OCI-LY3 (cell line): Measurements from ENCODE around the gene LIN7C.

Experiments used
- H2AFZ ChIP-seq: fragments of 200-600, 300-600 bp; shearing (Covaris generic); 2 replicates; pipeline ENCODE4 v1.6.0; 2014; ENCODE audit warnings: antibody characterized with exemption, low read depth, low read length
- H3K27ac ChIP-seq: fragments of 200-600, 300-600 bp; sonication (generic); 2 replicates; pipeline ENCODE4 v1.5.1; 2014; ENCODE audit warnings: mild to moderate bottlenecking, low read length, moderate library complexity, mixed read lengths
- H3K27me3 ChIP-seq: fragments of 200-600, 300-600 bp; sonication (generic); 2 replicates; pipeline ENCODE4 v1.6.1; 2014; ENCODE audit warnings: low read depth, low read length, mixed read lengths
- H3K36me3 ChIP-seq: fragments of 200-600, 300-600 bp; sonication (generic); replicated peaks from 2 replicates; pipeline ENCODE3; 2014; ENCODE audit warnings: low read depth, low read length, mixed read lengths
- H3K4me1 ChIP-seq: fragments of 300-600, 200-600 bp; sonication (generic); 2 replicates; pipeline ENCODE4 v1.6.1; 2014; ENCODE audit warnings: low read length, mixed read lengths
- H3K4me2 ChIP-seq: fragments of 200-600, 300-600 bp; sonication (generic); 2 replicates; pipeline ENCODE4 v1.6.1; 2014; ENCODE audit warnings: low read length, mixed read lengths
- H3K4me3 ChIP-seq: fragments of 300-600, 200-600 bp; sonication (generic); 2 replicates; pipeline ENCODE4 v1.5.1; 2014; ENCODE audit warnings: antibody characterized with exemption, mild to moderate bottlenecking, low read length, moderate library complexity
- H3K79me2 ChIP-seq: fragments of 300-600, 200-600 bp; shearing (Covaris generic); 2 replicates; pipeline ENCODE4 v1.6.1; 2014; ENCODE audit warnings: mild to moderate bottlenecking, low read length, mixed read lengths
- H3K9ac ChIP-seq: fragments of 300-600, 200-600 bp; shearing (Covaris generic); 2 replicates; pipeline ENCODE4 v1.6.0; 2014; ENCODE audit warnings: mild to moderate bottlenecking, low read length, moderate library complexity
- H3K9me3 ChIP-seq: fragments of 200-600, 300-600 bp; shearing (Covaris generic); 2 replicates; pipeline ENCODE4 v1.6.1; 2014; ENCODE audit warnings: low read length, mixed read lengths; ENCODE audit not compliant: insufficient read depth
- H4K20me1 ChIP-seq: fragments of 200-600, 300-600 bp; sonication (generic); 2 replicates; pipeline ENCODE4 v1.6.1; 2016; ENCODE audit warnings: low read length, mixed read lengths; ENCODE audit not compliant: insufficient read depth
- EZH2phosphoT487 ChIP-seq: fragments of 200-600 bp; shearing (Covaris generic); IDR thresholded peaks from 2 replicates; pipeline ENCODE4 v1.6.1; 2018; ENCODE audit warnings: antibody characterized with exemption, mixed run types, low read depth
- TF ChIP-seq, protein P1 (sequence below): fragments of 200-600, 300-600 bp; sonication (generic); IDR thresholded peaks from 2 replicates; pipeline ENCODE4 v1.5.1; 2014; ENCODE audit warnings: antibody characterized with exemption, low read length, low read depth

LIN7C gene

DNA sequence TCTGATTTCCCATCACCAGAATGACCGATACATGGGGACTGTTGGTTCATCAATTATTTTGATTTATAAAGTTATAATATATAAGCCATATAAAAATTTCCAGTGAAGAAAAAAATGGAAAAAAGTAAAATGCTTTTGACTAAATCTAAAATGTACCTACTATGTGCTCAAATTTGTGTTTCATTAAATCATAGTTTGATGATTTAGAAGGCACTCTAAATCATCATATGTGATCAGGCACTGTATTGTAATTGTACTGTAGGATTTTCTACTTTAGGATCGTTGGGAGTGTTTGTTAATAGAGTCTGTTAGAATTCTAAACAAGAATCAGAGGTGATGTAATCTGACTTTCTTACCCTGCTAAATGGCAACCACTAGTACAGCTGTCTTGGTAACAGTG lies 2.4 kb downstream of the LIN7C start:
- H3K36me3 ChIP-seq, result peaks cover 18% of the 10 kb centered on the region
- no peak overlapping the region for H3K4me2 ChIP-seq
- peaks cover 12% of the 10 kb centered on the region for H3K4me1 ChIP-seq
- no peak overlapping the region for H2AFZ ChIP-seq
- H3K9me3 ChIP-seq, result no peaks in the 10 kb centered on the region
- H3K27ac ChIP-seq, result no peak overlapping the region
- H3K4me3 ChIP-seq, result no peak overlapping the region
- H4K20me1 ChIP-seq, result peaks cover 9% of the 10 kb centered on the region
- H3K9ac ChIP-seq, result no peak overlapping the region
- no peak for TF ChIP-seq EZH2phosphoT487
- TF ChIP-seq, protein P1, sequence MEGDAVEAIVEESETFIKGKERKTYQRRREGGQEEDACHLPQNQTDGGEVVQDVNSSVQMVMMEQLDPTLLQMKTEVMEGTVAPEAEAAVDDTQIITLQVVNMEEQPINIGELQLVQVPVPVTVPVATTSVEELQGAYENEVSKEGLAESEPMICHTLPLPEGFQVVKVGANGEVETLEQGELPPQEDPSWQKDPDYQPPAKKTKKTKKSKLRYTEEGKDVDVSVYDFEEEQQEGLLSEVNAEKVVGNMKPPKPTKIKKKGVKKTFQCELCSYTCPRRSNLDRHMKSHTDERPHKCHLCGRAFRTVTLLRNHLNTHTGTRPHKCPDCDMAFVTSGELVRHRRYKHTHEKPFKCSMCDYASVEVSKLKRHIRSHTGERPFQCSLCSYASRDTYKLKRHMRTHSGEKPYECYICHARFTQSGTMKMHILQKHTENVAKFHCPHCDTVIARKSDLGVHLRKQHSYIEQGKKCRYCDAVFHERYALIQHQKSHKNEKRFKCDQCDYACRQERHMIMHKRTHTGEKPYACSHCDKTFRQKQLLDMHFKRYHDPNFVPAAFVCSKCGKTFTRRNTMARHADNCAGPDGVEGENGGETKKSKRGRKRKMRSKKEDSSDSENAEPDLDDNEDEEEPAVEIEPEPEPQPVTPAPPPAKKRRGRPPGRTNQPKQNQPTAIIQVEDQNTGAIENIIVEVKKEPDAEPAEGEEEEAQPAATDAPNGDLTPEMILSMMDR, result no peak
- H3K27me3 ChIP-seq, result no peaks in the 10 kb centered on the region
- H3K79me2 ChIP-seq, result peaks cover 60% of the 10 kb centered on the region

DNA sequence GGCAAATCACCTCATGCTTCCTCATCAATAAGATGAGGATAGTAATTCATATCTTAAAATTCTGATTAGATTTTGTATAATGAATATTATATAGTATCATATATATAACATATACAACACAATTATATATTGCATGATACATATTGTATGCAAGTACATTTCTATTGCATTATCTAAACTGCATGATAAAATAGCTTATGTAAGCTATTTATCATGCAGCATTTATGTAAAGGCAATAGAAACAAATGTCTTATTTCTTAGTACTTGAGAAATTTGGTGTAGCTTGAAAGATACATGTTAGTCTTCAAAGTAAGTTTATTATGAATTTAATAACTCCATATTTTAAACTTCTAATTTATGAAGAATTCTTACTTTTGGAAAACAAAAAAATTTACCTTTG lies 5.5 kb downstream of the LIN7C start:
- Histone ChIP-seq H3K9ac (no peak overlapping the region), H3K36me3 (peaks cover 31% of the 10 kb centered on the region), H3K9me3 (no peaks in the 10 kb centered on the region), H3K4me2 (no peak overlapping the region), H3K4me3 (no peak overlapping the region), H3K79me2 (peaks cover 53% of the 10 kb centered on the region), H3K4me1 (peaks cover 7% of the 10 kb centered on the region), H4K20me1 (peaks cover 9% of the 10 kb centered on the region), H3K27me3 (no peaks in the 10 kb centered on the region), H3K27ac (no peak overlapping the region), H2AFZ (no peak overlapping the region)
- no peak for TF ChIP-seq EZH2phosphoT487
- TF ChIP-seq, protein P1, result no peak

DNA sequence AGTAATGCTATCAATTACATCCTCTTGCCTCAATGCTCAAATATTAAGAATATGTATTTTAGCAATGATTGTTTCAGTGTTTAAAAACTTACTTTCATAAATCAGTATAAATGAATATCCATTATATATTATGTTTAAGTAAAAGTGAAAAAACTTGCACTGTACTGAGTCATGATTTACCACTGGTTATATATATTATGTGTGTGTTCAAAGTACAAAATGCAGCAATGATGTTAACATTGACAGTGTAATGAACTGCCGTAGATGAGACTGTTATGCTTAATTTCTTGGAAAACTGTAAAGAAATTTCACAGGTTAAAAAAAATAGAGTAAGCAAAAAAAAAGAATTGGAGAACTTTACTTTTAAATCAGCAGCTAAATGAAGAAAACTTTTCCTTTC lies 8.7 kb downstream of the LIN7C start:
- Histone ChIP-seq H3K4me3 (no peak overlapping the region), H3K9me3 (no peaks in the 10 kb centered on the region), H3K9ac (no peak overlapping the region), H3K27ac (no peak overlapping the region), H3K4me2 (no peak overlapping the region), H3K27me3 (no peaks in the 10 kb centered on the region), H3K79me2 (peaks cover 23% of the 10 kb centered on the region), H4K20me1 (no peaks in the 10 kb centered on the region), H3K4me1 (no peaks in the 10 kb centered on the region), H3K36me3 (peaks cover 37% of the 10 kb centered on the region), H2AFZ (no peak overlapping the region)
- TF ChIP-seq, protein P1, result no peak
- TF ChIP-seq EZH2phosphoT487, result no peak

DNA sequence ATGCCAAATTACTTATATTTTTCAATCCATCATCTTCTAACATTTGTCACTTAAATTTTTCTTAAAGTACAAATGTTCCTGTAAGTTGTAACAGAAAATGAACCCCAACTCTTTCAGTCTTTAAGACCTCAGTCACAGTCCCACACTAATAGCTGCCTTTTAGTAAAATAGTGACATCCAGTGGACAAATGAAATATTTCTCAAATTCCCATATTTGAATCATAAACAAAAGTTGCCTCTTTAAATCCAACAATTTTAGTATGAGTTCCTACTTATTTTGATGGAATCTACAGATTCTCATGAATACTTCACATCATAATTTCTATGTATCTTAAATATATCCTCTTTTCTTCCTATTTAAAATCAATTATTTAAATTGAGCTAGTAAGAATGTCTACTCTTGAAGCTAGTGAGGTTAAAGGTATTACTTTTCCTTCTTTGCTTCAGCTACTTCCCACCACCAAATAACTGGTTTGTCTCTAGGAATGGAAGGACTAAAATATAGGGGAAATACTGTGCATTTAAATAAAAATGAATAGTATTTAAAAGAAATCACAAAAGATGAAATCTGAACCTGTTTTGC lies 9.2 kb downstream of the LIN7C start:
- peaks cover 17% of the 10 kb centered on the region for H3K79me2 ChIP-seq
- H3K27me3 ChIP-seq, result no peaks in the 10 kb centered on the region
- peaks cover 37% of the 10 kb centered on the region for H3K36me3 ChIP-seq
- no peak overlapping the region for H3K4me3 ChIP-seq
- no peak overlapping the region for H2AFZ ChIP-seq
- no peak overlapping the region for H3K9ac ChIP-seq
- no peaks in the 10 kb centered on the region for H3K4me1 ChIP-seq
- no peaks in the 10 kb centered on the region for H3K9me3 ChIP-seq
- TF ChIP-seq EZH2phosphoT487, result no peak
- TF ChIP-seq, protein P1, result peak; percentile 61
- H4K20me1 ChIP-seq, result no peaks in the 10 kb centered on the region
- H3K4me2 ChIP-seq, result no peak overlapping the region
- H3K27ac ChIP-seq, result no peak overlapping the region
